Spinal cord (tissue), 10 donors: ENCODE measurements around the gene BSN. TPM values are rescaled to one million over a fixed set of nuclear protein-coding genes. Genes with fewer than 3 reads are reported as not detected.

Experiments
- DNase-seq, 6 donors: peaks; one replicate each; pipeline versions ENCODE4 v3.0.0 to v3.0.0-alpha.2; 2013 to 2015; ENCODE audit warnings: low spot score in 6 of 6, low read depth in 4 of 6
- H3K27ac ChIP-seq: one replicate; pipeline ENCODE4 v1.5.1; 2013; ENCODE audit warnings: low read depth, low read length, control low read depth
- H3K27me3 ChIP-seq: one replicate; pipeline ENCODE4 v1.6.1; 2013; ENCODE audit warnings: low read length; ENCODE audit not compliant: control insufficient read depth, insufficient read depth
- H3K36me3 ChIP-seq: one replicate; pipeline ENCODE4 v1.6.1; 2013; ENCODE audit warnings: low read length; ENCODE audit not compliant: control insufficient read depth, insufficient read depth
- H3K4me1 ChIP-seq: one replicate; pipeline ENCODE4 v1.6.1; 2013; ENCODE audit warnings: low read length; ENCODE audit not compliant: control insufficient read depth, insufficient read depth
- H3K4me3 ChIP-seq: one replicate; pipeline ENCODE4 v1.5.1; 2013; ENCODE audit warnings: low read depth, low read length, control low read depth
- H3K9me3 ChIP-seq: one replicate; pipeline ENCODE4 v1.6.1; 2013; ENCODE audit warnings: low read length; ENCODE audit not compliant: control insufficient read depth, insufficient read depth
- WGBS: methylation state at CpG from one replicate; pipeline ENCODE4 v1.1.5; 2013; ENCODE audit warnings: missing lambda C conversion rate; ENCODE audit not compliant: insufficient coverage; 5-methylcytosine and 5-hydroxymethylcytosine counted together
- long read RNA-seq, 4 donors: transcript quantifications; one replicate each; lab custom pipeline, GENCODE V29; 2026
- polyA plus RNA-seq, 2 donors: library from polyadenylated mRNA; unstranded; fragments of 120-200 nt; gene quantifications; one replicate each; pipeline ENCODE4 v1.2.1, GENCODE V29; 2013; ENCODE audit not compliant: insufficient read length in 2 of 2
- total RNA-seq, 2 donors: library from RNA; depleted of rRNA in 1 of 2; stranded (reverse); fragments of 120-200 nt in 1 of 2; fragments of >200 nt in 1 of 2; gene quantifications; one replicate each; pipeline versions ENCODE4 v1.2.3 to v1.2.4, GENCODE V29; 2013 to 2014
- donor health status: healthy.

The BSN gene
- 10 to 100 TPM in 1 of 2 donors, 1 to 10 TPM in 1; 6.9 to 14.8 TPM for total RNA-seq
- polyA plus RNA-seq: 10 to 100 TPM; 17.5 to 19.4 TPM
- long read RNA-seq, donor 1, partial matches to known transcripts: 35 of 35 reads
- long read RNA-seq, donor 1, other reads (novel, unspliced or antisense): 0 of 35 reads
- long read RNA-seq, donor 2, partial matches to known transcripts: 5 of 5 reads
- long read RNA-seq, donor 2, other reads (novel, unspliced or antisense): 0 of 5 reads
- long read RNA-seq, donor 3, partial matches to known transcripts: 0 of 2 reads
- long read RNA-seq, donor 3, other reads (novel, unspliced or antisense): 0 of 2 reads
- long read RNA-seq, donor 4: 0 reads

- Histone ChIP-seq H3K36me3 (peaks cover 8% of the 10 kb centered on the region), H3K27me3 (no peaks in the 10 kb centered on the region), H3K4me3 (peak within 1 kb of the TSS; percentile 84), H3K9me3 (no peaks in the 10 kb centered on the region), H3K27ac (peak within 1 kb of the TSS; percentile 90), H3K4me1 (peaks cover 16% of the 10 kb centered on the region)
- WGBS: 2% methylated on average over 76 of the region's 76 CpGs
- DNase-seq: peak; percentile 85 to 98 (median 94)
Observed at GRCh38 chr3:49553692-49554632, at the start of gene BSN. TSS of gene BSN (plus strand) at chr3:49554477. CDS start at chr3:49554603, 126 bp downstream.

GRCh38 chr3:49506906-49507305 is 47.4 kb upstream of the BSN start:
- DNase-seq: no peak
- no peak overlapping the region for H3K27ac ChIP-seq
- no peaks in the 10 kb centered on the region for H3K9me3 ChIP-seq
- H3K36me3 ChIP-seq: peaks cover 9% of the 10 kb centered on the region
- H3K27me3 ChIP-seq: no peaks in the 10 kb centered on the region
- 100% methylated on average over 2 of the region's 3 CpGs for whole genome bisulfite sequencing
- no peaks in the 10 kb centered on the region for H3K4me1 ChIP-seq
- H3K4me3 ChIP-seq: no peak overlapping the region

- no peaks in the 10 kb centered on the region for H3K9me3 ChIP-seq
- peaks cover 9% of the 10 kb centered on the region for H3K36me3 ChIP-seq
- no peak overlapping the region for H3K4me3 ChIP-seq
- DNase-seq: no peak
- H3K27ac ChIP-seq: no peak overlapping the region
- H3K4me1 ChIP-seq: no peaks in the 10 kb centered on the region
- WGBS: no CpG with 5 or more reads among the region's 2 CpGs
- H3K27me3 ChIP-seq: no peaks in the 10 kb centered on the region
Observed at GRCh38 chr3:49509028-49509561, 45.2 kb upstream of the BSN start.

- no CpG with 5 or more reads among the region's 2 CpGs for WGBS
- no peak for DNase-seq
- Histone ChIP-seq H3K36me3 (peaks cover 23% of the 10 kb centered on the region), H3K27ac (no peak overlapping the region), H3K4me3 (no peak overlapping the region), H3K9me3 (no peaks in the 10 kb centered on the region), H3K4me1 (no peaks in the 10 kb centered on the region), H3K27me3 (no peaks in the 10 kb centered on the region)
Observed at GRCh38 chr3:49511639-49512038, 42.6 kb upstream of the BSN start.

- Histone ChIP-seq H3K36me3 (peaks cover 26% of the 10 kb centered on the region), H3K9me3 (no peaks in the 10 kb centered on the region), H3K4me3 (no peak overlapping the region), H3K27me3 (no peaks in the 10 kb centered on the region), H3K4me1 (no peaks in the 10 kb centered on the region), H3K27ac (no peak overlapping the region)
- DNase-seq: no peak
- no CpG with 5 or more reads among the region's 1 CpG for WGBS
Observed at GRCh38 chr3:49512781-49513355, 41.4 kb upstream of the BSN start.

- Histone ChIP-seq H3K27ac (no peak overlapping the region), H3K27me3 (no peaks in the 10 kb centered on the region), H3K4me3 (no peak overlapping the region), H3K9me3 (no peaks in the 10 kb centered on the region), H3K36me3 (peaks cover 28% of the 10 kb centered on the region), H3K4me1 (peaks cover 3% of the 10 kb centered on the region)
- 100% methylated on average over 4 of the region's 4 CpGs for WGBS
- DNase-seq: no peak
Observed at GRCh38 chr3:49513494-49514124, 40.7 kb upstream of the BSN start.

- Histone ChIP-seq H3K27ac (no peak overlapping the region), H3K27me3 (no peaks in the 10 kb centered on the region), H3K4me3 (no peak overlapping the region), H3K9me3 (no peaks in the 10 kb centered on the region), H3K36me3 (peaks cover 31% of the 10 kb centered on the region), H3K4me1 (peaks cover 22% of the 10 kb centered on the region)
- no peak for DNase-seq
- 100% methylated on average over 2 of the region's 3 CpGs for WGBS
Observed at GRCh38 chr3:49518016-49518415, 36.3 kb upstream of the BSN start.

DNA sequence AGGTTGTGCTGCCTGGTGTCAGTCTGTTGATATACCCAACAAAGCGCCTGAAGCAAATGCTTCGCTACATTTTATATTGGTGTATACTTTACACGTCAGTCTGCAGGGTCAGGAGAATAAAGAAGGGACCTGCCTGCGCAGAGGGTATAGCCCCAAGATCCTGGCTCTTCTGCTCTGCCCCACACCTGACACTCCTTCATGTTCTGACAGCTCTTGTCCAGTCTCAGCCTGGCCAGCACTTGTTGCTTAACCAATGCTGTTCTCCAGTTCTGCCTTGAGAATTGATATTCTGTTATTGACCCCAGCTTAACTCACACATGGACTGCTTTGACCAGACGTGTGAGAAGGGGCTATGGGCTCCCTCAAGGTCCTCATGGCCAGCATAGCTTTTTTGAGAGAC is 35.8 kb upstream of the BSN start:
- peaks cover 35% of the 10 kb centered on the region for H3K36me3 ChIP-seq
- WGBS: 91% methylated on average over 4 of the region's 5 CpGs

DNA sequence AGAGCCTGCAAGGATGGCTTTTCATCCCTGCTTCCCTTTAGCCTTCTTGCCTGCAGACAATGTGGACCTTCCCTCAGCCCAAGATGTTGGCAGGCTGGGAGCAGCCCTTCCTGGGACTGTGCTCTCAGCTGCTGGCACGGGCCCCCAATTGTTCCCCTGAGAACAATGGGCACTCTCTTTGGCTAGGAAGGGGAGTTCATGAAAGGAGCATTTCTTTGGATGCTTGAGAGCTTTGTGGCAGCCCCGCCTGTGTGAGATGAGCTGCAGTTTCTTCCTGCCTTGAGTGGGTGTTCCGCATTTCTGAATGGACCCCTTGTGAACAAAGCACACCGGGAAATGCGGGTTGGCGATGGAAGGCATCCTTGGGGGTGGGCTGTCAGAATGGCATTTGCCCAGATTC is 35.0 kb upstream of the BSN start:
- Histone ChIP-seq H3K27me3 (no peaks in the 10 kb centered on the region), H3K9me3 (no peaks in the 10 kb centered on the region), H3K4me3 (no peak overlapping the region), H3K27ac (peak overlapping the region; percentile 62), H3K36me3 (peaks cover 40% of the 10 kb centered on the region), H3K4me1 (peaks cover 27% of the 10 kb centered on the region)
- WGBS: 20% methylated on average over 3 of the region's 6 CpGs
- DNase-seq: peak in 4 of 6 donors; percentile 17 to 81 (median 59)

More for the DNA sequence above, 35.8 kb upstream of the BSN start:
- Histone ChIP-seq H3K4me1 (peaks cover 23% of the 10 kb centered on the region), H3K4me3 (no peak overlapping the region), H3K27ac (peak overlapping the region; percentile 62), H3K9me3 (no peaks in the 10 kb centered on the region), H3K27me3 (no peaks in the 10 kb centered on the region)
- no peak for DNase-seq
